Iris pigment epithelial cell (primary cell): ENCODE results near the gene KDELR3.

Source experiments
- DNase-seq: peaks from one replicate; pipeline ENCODE4 v3.0.0-alpha.2; 2011; ENCODE audit warnings: low read depth

The KDELR3 gene

DNA sequence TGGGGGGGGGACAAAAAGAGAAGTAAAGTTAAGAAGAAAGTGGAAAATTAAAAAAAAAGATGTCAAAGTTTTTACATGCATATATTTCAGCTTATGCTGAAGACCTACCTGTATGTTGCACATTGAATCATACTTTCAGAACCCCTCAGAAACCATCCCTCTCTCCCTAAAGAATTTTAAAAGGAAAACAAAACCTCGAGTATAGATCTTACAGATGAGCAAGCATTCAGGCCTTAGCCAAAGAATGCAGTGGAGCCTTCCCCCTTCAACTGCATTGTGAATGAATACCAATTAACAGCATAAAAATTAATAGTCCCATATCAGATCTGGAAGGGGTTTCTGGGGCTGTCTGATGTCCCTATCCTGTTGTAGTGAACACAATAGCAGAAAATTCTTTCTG, 16.3 kb downstream of the KDELR3 start:
- DNase-seq: no peak

GRCh38 chr22:38485783-38486182, 17.9 kb downstream of the KDELR3 start:
- DNase-seq: no peak

GRCh38 chr22:38487946-38488345, 20.1 kb downstream of the KDELR3 start:
- no peak for DNase-seq

DNA sequence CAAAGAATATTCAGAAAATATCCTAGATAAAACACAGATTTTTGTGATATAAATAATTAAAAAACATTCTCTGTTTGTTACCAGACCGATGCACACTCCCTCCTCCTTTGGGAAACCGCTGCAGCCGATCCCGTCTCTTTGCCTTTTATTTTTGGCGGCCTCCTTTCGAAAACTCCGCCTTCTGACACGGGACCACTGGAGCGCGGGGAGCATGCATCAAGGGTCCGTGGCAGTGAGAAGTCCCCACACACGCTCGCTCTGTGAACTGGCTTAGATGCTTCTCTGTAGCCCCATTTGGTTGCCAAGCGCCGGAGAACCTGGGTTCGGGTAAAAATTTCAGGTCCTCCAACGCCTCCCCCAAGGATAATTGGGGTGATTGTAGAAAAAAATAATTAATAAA, 21.2 kb downstream of the KDELR3 start:
- no peak for DNase-seq

DNA sequence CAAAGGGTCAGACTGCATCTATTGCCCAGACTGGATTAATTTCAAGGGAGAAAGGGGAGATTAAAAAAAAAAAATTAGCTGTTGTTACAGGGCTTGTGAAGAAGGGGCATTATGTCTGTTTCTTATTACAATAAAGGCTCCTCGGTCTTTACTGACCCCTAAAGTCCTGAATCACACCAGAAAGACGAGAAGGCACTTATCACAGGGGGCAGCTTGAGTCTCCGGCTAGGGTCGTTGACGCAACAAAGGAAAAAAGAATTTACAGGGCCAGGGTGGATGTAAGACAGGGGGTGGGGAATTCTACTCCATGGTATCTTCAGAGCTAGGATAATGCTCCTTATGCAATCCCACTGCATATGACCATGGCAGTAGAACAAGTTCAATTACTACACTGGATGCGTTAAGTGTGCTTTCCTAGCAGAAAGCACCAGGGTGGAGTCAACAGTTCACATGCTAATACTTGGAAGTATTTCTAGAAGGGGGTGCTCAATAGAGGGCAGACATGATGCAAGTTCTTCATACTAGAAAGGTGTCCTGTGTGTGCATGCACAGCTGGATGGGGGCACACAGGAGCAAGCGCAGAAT, 21.8 kb downstream of the KDELR3 start:
- DNase-seq: no peak

- DNase-seq: no peak
Measured at GRCh38 chr22:38490475-38490874, 22.6 kb downstream of the KDELR3 start.

DNA sequence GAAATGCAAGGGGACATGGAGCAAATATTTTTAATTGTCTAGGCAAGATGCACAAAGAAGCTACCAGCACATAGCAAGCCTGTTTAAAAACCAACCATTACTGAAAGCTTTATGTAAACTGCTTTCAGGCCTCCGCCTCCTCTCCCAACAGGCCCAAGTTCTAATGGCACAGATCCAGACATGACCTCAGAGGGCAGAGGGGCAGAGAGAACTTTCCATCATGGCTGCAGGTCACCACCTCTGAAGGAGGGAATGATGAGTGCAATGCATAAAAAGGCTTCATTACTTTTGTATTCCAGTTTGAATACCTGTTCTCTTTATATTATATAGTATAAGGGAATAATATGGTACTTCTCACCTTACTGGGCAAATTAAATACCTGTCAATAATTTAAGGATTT, 23.0 kb downstream of the KDELR3 start:
- peak; percentile 87 for DNase-seq

GRCh38 chr22:38491707-38492348, 23.9 kb downstream of the KDELR3 start:
- DNase-seq: peak; percentile 35

GRCh38 chr22:38494498-38494897, 26.6 kb downstream of the KDELR3 start:
- DNase-seq: peak; percentile 85

DNA sequence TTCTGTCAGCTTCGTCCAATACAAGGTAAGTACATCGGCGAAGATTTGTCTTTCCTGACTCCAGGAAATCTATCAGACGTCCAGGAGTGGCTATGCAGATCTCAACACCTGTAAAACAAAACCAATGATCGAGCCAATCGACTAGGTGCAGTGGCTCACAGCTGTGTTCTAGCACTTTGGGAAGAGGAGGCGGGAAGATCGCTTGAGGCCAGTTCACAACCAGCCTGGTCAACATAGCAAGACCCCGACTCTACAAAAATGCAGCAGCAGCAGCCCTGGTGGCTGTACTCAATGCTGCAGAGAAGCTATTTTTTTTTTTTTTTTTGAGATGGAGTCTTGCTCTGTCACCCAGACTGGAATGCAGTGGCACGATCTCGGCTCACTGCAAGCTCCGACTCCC, 27.0 kb downstream of the KDELR3 start:
- no peak for DNase-seq

- no peak for DNase-seq
Measured at GRCh38 chr22:38497869-38498268, 30.0 kb downstream of the KDELR3 start.

DNA sequence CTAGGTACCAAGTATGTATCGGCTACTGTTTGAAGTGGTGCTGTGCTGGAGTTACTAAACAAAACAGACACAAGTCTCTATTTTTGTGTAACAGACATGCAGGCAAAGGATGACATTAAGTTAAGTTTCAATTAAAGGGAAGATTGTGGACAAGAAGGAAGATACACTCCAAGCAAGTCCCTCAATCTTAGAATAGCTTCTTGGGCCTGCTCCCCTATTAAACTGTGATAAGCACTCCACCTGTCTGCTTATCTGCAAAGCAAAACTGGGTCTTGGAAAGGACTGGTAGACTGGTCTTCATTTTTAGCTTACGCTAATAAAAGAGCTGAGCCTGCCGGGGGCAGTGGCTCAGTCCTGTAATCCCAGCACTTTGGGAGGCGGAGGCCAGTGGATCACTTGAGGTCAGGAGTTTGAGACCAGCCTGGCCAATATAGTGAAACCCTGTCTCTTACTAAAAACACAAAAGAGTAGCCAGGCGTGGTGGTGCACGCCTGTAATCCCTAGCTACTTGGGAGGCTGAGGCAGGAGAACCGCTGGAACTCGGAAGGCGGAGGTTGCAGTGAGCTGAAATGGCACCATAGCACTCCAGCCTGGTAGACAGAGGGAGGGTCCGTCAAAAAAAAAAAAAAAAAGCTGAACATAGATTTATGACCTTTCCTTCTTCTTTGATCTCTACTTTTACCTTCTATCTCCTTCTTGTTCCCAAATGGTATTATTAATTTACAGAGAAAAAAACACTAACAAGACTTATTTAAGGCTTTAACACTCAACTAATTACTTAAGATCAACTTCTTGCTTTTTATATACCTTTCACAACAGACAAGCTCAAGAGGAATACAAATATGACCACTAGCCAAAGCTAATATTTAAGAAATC, 34.1 kb downstream of the KDELR3 start:
- DNase-seq: no peak

DNA sequence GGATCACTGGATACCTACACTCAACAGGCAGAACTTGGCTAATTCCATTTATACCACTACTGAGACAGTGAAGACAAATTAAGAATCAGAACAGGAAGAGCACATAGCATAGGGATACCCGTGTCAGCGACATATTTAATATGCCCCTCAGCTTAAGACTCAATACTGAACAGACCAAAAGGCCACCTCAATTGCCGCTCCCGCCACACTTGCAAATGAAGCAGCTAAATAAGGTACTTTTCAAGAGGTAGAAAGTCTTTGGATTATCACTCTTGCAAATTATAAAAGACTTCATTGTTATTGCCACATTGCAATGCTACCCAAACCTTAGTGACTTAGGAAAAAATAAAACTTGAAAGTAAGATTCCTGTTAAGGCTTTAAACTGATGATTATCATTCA, 35.1 kb downstream of the KDELR3 start:
- no peak for DNase-seq

- peak; percentile 65 for DNase-seq
Measured at GRCh38 chr22:38504731-38505540, 37.0 kb downstream of the KDELR3 start.

DNA sequence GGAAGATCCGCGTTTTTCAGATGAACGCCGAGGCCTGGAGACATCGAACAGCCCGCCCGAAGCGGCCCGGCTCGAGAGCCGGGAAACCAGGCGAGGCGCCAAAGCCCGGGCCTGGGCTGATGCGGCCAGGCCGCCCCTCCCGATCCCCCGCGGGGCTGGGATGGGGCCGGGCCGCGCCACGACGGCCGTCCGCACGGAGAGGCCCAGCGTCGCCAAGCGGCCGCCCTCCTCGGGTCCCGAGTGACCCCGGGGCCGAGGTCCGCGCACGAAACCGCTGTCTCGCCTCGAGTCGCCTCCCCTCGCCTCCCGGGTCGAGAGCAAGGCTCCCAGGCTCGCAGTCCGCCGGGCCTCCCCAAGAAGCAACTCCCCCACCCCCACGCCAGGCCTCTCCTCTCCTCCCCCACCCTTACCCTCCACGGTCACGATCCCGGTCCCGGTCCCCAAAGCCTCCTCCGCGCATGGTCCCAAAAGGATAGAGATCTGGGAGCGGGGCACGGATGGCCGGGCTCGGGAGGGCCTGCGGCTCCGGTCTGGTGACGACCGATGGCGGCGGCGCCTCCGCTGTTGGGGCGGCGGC, 37.7 kb downstream of the KDELR3 start:
- DNase-seq: peak; percentile 54

- peak; percentile 94 for DNase-seq
Measured at GRCh38 chr22:38506118-38506962, 38.4 kb downstream of the KDELR3 start, which contains the start of gene DDX17. DDX17 (minus strand) TSS chr22:38506311.

- no peak for DNase-seq
Measured at GRCh38 chr22:38510416-38510970, 42.6 kb downstream of the KDELR3 start.

DNA sequence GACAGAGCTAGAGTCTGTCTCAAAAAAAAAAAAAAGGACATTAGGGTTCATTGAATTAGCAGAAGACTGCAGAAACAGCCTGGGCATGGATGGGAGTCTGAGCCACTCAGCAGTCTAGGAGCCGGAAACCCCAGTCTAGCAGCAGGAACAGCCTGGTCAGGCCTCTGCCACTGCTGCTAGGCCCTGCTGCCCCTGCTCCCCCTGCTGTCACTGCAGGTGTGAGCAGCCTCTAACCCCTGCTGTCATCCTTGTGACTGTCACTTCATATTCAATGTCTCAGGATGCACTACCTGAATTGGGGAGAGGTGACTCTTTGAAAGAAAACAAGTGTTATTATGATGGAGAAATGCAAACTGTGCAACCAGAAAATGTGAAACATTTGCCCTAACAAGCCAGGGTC, 45.2 kb downstream of the KDELR3 start:
- DNase-seq: no peak

GRCh38 chr22:38518620-38519019, 50.7 kb downstream of the KDELR3 start:
- no peak for DNase-seq

- no peak for DNase-seq
Measured at GRCh38 chr22:38519453-38520250, 51.8 kb downstream of the KDELR3 start.
